GF-D8 (cell line): ENCODE results near the gene RASAL1.

Experiments
- DNase-seq: peaks from one replicate; lab custom pipeline; 2025; lab: John Stamatoyannopoulos, UW

Gene RASAL1

GRCh38 chr12:113162102-113163029, 26.8 kb upstream of the RASAL1 start:
- DNase-seq = no peak

DNA sequence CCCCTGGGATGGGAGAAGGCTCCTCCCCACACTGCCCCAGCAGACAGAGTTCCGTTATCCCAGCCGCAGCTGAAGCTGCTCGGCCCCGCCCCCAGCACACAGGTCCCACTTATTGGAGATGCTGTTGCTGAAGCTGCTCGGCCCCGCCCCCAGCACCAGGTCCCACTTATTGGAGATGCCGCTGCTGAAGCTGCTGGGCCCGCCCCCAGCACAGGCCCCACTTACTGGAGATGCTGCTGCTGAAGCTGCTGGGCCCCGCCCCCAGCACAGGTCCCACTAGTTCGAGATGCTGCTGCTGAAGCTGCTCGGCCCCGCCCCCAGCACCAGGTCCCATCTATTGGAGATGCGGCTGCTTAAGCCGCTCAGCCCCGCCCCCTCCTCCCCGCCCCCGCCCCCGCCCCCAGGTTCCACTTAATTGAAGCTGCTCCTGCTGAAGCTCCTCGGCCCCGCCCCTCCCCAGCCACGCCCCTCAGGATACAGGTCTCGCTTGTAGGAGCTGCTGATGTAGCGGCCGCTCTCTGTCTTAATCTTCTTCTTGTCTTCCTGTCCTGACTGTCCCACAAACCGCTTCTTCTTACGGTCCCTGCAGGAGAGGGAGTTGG, 26.0 kb upstream of the RASAL1 start:
- no peak for DNase-seq

DNA sequence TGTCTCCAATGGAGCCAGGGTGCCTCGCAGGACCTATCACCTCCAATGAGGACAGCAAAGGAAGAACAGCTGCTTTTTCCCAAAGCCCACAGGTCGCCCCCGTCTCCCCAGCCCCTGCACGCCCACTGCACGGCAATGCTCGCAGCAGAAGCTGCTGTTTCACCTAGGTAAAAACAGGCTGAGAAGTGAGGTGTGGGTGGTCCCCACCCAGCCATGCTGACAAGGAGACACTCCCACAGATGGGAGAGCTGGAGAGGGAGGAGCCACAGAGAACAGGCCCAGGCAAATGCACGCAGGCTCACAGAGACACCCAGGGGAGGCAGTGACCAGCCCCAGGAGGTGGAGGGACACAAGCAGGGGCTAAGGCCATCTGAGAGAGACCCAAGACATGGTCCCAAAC, 24.4 kb upstream of the RASAL1 start:
- DNase-seq = no peak

- DNase-seq = no peak
Measured at GRCh38 chr12:113158439-113159203, 23.1 kb upstream of the RASAL1 start.

- no peak for DNase-seq
Measured at GRCh38 chr12:113157218-113157859, 21.8 kb upstream of the RASAL1 start.

DNA sequence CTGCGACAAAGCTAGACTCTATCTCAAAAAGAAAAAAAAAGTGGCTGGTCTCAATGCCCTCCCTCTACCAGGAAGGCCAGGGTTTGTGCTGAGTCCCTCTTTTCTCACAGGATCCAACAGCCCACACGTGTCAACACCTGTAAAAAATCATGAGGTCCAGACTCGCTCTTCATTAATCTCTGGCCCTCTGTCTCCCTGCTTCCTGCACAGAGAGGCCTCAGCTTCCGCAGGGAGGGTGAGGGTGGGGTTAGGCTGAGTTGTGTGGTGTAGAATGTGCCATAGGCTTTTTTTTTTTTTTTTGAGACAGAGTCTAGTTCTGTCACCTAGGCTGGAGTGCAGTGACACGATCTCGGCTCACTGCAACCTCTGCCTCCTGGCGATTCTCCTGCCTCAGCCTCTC, 20.1 kb upstream of the RASAL1 start:
- DNase-seq = no peak

DNA sequence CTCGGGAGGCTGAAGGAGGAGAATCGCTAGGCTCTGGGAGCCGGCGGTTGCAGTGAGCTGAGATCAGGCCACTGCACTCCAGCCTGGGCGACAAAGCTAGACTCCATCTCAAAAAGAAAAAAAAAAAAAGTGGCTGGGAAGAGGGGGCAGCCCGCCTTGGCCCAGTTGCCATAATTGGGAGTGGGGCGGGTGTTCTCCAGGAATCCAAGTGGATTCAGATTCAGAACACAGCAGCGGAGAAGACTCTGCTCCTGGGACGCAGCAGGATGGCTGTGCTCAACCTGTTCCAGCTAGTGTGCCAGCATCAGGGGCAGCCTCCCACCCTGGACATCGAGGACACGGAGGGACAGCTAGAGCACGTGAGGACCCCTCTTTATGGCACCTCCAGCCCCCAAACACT, 19.5 kb upstream of the RASAL1 start:
- DNase-seq = no peak

GRCh38 chr12:113154351-113154973, 18.9 kb upstream of the RASAL1 start:
- no peak for DNase-seq

GRCh38 chr12:113152835-113153814, 17.6 kb upstream of the RASAL1 start:
- DNase-seq = no peak

GRCh38 chr12:113152196-113152834, 16.8 kb upstream of the RASAL1 start:
- no peak for DNase-seq

DNA sequence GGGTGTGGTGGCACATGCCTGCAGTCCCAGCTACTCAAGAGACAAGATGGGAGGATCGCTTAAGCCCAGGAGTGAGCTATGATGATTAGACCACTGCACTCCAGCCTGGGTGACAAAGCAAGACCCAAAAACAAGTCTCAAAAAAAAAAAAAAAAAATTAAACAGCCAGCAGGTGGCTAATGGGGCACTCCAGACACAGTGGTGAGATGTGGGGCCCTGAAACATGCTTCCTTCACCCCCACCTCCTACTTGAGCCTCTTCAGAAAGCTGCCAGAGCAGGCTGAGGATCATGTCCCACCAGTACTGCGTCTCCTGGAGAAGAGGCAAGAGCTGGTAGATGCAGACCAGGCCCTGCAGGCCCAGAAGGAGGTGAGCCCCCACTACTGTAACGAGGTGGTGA, 16.1 kb upstream of the RASAL1 start:
- DNase-seq = no peak

DNA sequence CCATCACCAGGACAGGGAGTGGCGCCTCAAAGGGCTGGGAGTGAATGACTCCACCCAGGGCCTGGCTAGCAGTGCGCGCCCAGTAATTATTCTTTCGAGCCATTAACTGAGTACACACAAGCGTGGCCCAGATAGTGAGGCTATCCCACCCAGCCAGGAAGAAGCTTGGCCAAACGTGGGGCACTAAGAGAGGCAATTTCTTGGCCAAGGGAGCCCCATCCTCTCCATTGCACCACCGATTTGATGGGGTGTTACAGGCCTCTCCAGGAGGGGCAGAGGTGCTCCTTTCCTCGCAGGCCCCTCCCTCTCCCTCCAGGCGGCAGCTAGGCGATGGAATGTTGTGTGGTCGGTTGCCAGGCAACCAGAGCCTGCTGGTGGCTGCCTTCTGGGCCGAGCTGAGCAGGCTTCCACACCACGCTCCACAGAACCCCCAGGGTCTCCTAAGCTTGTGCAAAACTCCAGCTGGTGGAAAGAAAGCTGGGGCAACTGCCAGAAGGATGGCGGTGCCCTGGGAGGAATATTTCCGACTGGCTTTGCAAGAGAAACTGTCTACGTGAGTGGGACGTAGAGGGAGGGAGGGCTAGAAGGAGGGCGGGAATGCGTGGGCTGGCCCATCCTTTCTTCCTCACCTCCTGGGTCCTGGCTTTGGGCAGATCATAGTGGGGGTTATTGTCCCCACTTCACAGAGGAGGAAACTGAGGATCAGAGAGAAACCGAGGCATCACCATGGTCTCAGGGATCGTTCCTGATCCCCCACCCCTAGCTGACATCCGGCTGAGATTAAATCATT, 14.0 kb upstream of the RASAL1 start, which contains the start of gene CFAP73:
TSS of gene CFAP73 (plus strand) at position 364 of the 790 bp plus-strand sequence. CDS start at position 498, 134 bp downstream.
- DNase-seq = no peak

GRCh38 chr12:113146999-113147398, 11.4 kb upstream of the RASAL1 start:
- DNase-seq = no peak

DNA sequence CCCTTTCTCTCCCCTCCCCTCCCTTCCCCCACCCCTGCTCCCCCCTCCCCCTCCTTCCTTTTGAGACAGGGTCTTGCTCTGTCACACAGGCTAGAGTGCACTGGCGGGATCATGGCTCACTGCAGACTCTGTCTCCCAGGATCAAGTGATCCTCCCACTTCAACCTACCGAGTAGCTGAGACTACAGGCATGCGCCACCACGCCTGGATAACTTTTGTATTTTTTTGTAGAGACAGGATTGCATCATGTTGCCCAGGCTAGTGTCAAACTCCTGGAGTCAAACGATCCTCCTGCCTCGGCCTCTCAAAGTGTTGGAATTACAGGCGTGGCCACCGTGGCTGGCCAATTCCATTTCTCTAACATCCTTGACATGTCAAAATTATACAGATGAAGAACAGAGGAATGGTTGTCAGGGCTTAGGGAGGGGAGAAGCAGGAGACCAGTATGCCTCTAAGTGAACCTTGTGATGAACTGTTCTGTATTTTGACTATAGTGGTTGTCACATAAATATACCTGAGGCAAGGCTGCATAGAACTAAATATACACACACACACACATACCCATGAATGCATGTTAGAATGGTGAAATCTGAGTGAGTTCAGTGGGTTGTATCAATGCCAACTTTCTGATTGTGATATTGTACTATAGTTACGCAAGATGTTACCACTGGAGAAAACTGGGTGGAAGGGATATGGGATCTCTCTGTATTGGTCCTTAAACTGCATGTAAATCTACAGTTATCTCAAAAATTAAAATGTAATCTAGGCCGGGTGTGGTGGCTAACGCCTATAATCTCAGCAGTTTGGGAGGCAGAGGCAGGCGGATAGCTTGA, 10.4 kb upstream of the RASAL1 start:
- DNase-seq = no peak

GRCh38 chr12:113144806-113145205, 9.2 kb upstream of the RASAL1 start:
- no peak for DNase-seq

DNA sequence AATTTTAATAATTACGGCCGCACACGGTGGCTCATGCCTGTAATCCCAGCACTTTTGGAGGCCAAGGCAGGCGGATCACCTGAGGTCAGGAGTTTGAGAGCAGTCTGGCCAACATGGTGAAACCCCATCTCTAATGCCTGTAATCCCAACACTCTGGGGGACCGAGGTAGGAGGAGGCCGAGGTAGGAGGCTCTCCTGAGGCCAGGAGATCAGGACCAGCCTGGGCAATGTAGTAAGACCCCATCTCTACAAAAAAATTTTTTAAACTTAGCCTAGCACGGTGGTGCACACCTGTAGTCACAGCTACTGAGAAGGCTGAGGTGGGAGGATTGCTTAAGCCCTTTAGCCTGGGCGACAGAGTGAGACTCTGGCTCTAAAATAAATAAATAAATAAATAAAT, 8.4 kb upstream of the RASAL1 start:
- DNase-seq = no peak

DNA sequence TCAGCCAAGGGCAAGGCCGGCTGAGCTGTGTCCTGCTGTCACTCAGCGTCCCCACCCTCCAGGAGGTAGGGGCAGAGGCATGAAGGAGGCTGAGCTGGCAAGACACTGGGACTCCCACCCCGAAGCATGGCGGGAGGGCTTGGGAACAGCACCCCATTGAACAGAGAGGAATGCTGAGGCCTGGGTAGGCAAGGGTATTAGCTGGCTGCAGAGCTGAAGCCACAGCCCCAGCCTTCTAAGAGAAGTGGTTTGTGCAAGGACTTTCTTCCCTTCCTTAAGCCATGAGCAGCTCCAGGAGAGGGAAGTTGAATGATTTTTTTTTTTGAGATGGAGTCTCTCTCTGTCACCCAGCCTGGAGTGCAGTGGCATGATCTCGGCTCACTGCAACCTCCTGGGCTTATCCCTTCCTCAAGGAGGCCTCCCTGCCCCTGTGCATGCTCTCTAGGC, 7.3 kb upstream of the RASAL1 start:
- DNase-seq = no peak
